GM23338 (cell line): ENCODE data around the gene RIGI. TPM values are rescaled to one million over a fixed set of nuclear protein-coding genes. Genes with fewer than 3 reads are reported as not detected.

ENCODE experiments used
- ATAC-seq: fragments of 200-7000 bp; cut with Tn5 transposase; 3 replicates; pipeline ENCODE4 v1.9.1; 2020
- DNase-seq: peaks from one replicate; pipeline ENCODE4 v3.0.0-alpha.2; 2015; ENCODE audit warnings: low spot score
- H2AFZ ChIP-seq: fragments of 200-600 bp; sonication (generic); 2 replicates; pipeline ENCODE4 v1.8.0; 2016; ENCODE audit warnings: antibody characterized with exemption, mild to moderate bottlenecking, moderate library complexity
- H3F3A ChIP-seq: fragments of 200-600 bp; sonication (generic); replicated peaks from 2 replicates; pipeline ENCODE4 v1.8.0; 2017; ENCODE audit warnings: antibody characterized with exemption, mixed run types, low read depth
- H3K27ac ChIP-seq: fragments of 200-600 bp; sonication (generic); 2 replicates; pipeline ENCODE4 v1.6.1; 2016; ENCODE audit warnings: low read depth
- H3K27me3 ChIP-seq: fragments of 200-600 bp; sonication (generic); 2 replicates; pipeline ENCODE4 v1.8.0; 2016; ENCODE audit warnings: mild to moderate bottlenecking, mixed run types, moderate library complexity; ENCODE audit not compliant: insufficient read depth
- H3K36me3 ChIP-seq: fragments of 200-600 bp; sonication (generic); 2 replicates; pipeline ENCODE4 v1.8.0; 2016; ENCODE audit warnings: mild to moderate bottlenecking; ENCODE audit not compliant: insufficient read depth
- H3K4me1 ChIP-seq: fragments of 200-600 bp; sonication (generic); 2 replicates; pipeline ENCODE4 v1.8.0; 2016; ENCODE audit warnings: mild to moderate bottlenecking, moderate library complexity; ENCODE audit not compliant: insufficient read depth
- H3K4me2 ChIP-seq: fragments of 200-600 bp; sonication (generic); 2 replicates; pipeline ENCODE4 v1.7.1; 2017; ENCODE audit warnings: mixed run types
- H3K4me3 ChIP-seq: fragments of 200-600 bp; sonication (generic); 2 replicates; pipeline ENCODE4 v1.6.1; 2016; ENCODE audit warnings: mixed run types
- H3K79me2 ChIP-seq: fragments of 200-600 bp; sonication (generic); replicated peaks from 2 replicates; pipeline ENCODE4 v1.8.0; 2017; ENCODE audit warnings: mild to moderate bottlenecking; ENCODE audit not compliant: insufficient read depth
- H3K9me2 ChIP-seq: fragments of 200-600 bp; sonication (generic); 2 replicates; pipeline ENCODE4 v1.8.0; 2017; ENCODE audit not compliant: insufficient read depth
- H4K20me1 ChIP-seq: fragments of 200-600 bp; sonication (generic); replicated peaks from 2 replicates; pipeline ENCODE4 v1.8.0; 2017; ENCODE audit warnings: mild to moderate bottlenecking; ENCODE audit not compliant: insufficient read depth
- H3K27ac Mint-ChIP-seq: 2 replicates; pipeline ENCODE4 v1.8.0; 2020; ENCODE audit warnings: inconsistent platforms, mild to moderate bottlenecking, moderate library complexity, mixed read lengths
- H3K27me3 Mint-ChIP-seq: 3 replicates; pipeline ENCODE4 v1.8.0; 2022; ENCODE audit warnings: low read depth, mild to moderate bottlenecking, moderate library complexity, mixed read lengths, inconsistent platforms; ENCODE audit not compliant: insufficient read depth, poor library complexity
- H3K36me3 Mint-ChIP-seq: 3 replicates; pipeline ENCODE4 v1.8.0; 2021; ENCODE audit warnings: low read depth, mild to moderate bottlenecking, inconsistent platforms, moderate library complexity, mixed read lengths
- H3K4me1 Mint-ChIP-seq: 3 replicates; pipeline ENCODE4 v1.8.0; 2020; ENCODE audit warnings: mild to moderate bottlenecking, inconsistent platforms, mixed read lengths
- H3K4me3 Mint-ChIP-seq: 3 replicates; pipeline ENCODE4 v1.8.0; 2021; ENCODE audit warnings: moderate library complexity, mild to moderate bottlenecking, inconsistent platforms, mixed read lengths
- H3K9me3 Mint-ChIP-seq: 3 replicates; pipeline ENCODE4 v1.8.0; 2020; ENCODE audit warnings: moderate library complexity, mild to moderate bottlenecking, inconsistent platforms, mixed read lengths
- CREB1 ChIP-seq: fragments of 250-450 bp; sonication (Bioruptor Pico); IDR thresholded peaks from 2 replicates; pipeline ENCODE4 v1.5.0; 2020; ENCODE audit warnings: low read depth, mild to moderate bottlenecking, moderate library complexity
- JUNB ChIP-seq: IDR thresholded peaks from one replicate; pipeline ENCODE4 v1.6.1; 2016; ENCODE audit warnings: antibody characterized with exemption; ENCODE audit not compliant: unreplicated experiment
- NANOG ChIP-seq: IDR thresholded peaks from 2 replicates; pipeline ENCODE4 v1.6.1; 2016; ENCODE audit warnings: antibody characterized with exemption, borderline replicate concordance
- POLR2AphosphoS5 ChIP-seq: IDR thresholded peaks from 2 replicates; pipeline ENCODE4 v1.6.1; 2016; ENCODE audit warnings: antibody characterized with exemption, low read depth
- ZNF331 ChIP-seq: fragments of 250-450 bp; sonication (Bioruptor Pico); IDR thresholded peaks from 2 replicates; pipeline ENCODE4 v1.5.0; 2020; ENCODE audit warnings: low read depth, mild to moderate bottlenecking, moderate library complexity
- polyA plus RNA-seq: library from polyadenylated mRNA; unstranded; fragments of >200 nt; fragmentation: Nextera tagmentation; extraction: Ambion mirVana; gene quantifications from 2 replicates; pipeline ENCODE4 v1.2.1, GENCODE V29; 2016
- total RNA-seq: library from RNA; depleted of rRNA; stranded (reverse); fragments of >200 nt; shearing (Covaris generic); gene quantifications from 2 replicates; pipeline ENCODE4 v1.2.3, GENCODE V29; 2014
- TF ChIP-seq, protein P1 (sequence below): IDR thresholded peaks from one replicate; pipeline ENCODE4 v1.6.1; 2018; ENCODE audit warnings: antibody characterized with exemption; ENCODE audit not compliant: unreplicated experiment
- TF ChIP-seq, protein P2 (sequence below), 2 experiments: fragments of 200-600 bp in 1 of 2; sonication (generic) in 1 of 2; conservative IDR thresholded peaks; 2 replicates each; pipeline versions ENCODE4 v1.5.1 to v1.6.1; 2016 to 2017; ENCODE audit warnings: antibody characterized with exemption in 2 of 2, low read depth in 2 of 2, mild to moderate bottlenecking in 2 of 2, moderate library complexity in 1 of 2

Gene RIGI
- total and polyA plus RNA-seq, 2 experiments from 2014 or later: 14.2 to 14.7 TPM

DNA sequence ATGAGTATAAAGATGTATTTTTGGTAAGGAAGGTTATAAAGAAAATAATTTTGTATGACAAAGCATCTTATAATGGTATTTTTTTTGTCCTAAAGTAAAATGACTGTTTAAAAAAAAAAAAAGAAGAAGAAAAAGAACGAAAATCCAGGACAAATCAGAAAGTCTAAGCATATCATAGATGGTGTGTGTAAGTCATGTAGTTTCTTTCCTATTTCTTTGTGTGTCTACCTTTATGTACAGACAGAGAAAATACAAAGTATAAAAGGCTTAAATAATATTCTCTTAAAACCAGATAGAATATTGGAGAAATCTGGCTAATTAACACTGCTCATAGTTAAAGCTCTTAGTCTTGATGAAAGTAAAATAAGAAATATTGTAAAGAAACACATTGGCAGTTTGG, 7.7 kb downstream of the RIGI start:
- Histone ChIP-seq H3K27me3 (no peaks in the 10 kb centered on the region), H3K4me3 (no peak overlapping the region), H3K4me1 (no peaks in the 10 kb centered on the region), H4K20me1 (no peaks in the 10 kb centered on the region), H3K36me3 (peaks cover 34% of the 10 kb centered on the region), H3F3A (no peaks in the 10 kb centered on the region), H3K4me2 (no peak overlapping the region), H3K9me2 (no peaks in the 10 kb centered on the region), H3K79me2 (peaks cover 54% of the 10 kb centered on the region), H3K27ac (no peak overlapping the region), H2AFZ (no peak overlapping the region)
- H3K27me3 Mint-ChIP-seq: peaks cover 6% of the 10 kb centered on the region
- peaks cover 89% of the 10 kb centered on the region for H3K9me3 Mint-ChIP-seq
- H3K4me1 Mint-ChIP-seq: no peaks in the 10 kb centered on the region
- TF ChIP-seq JUNB: no peak
- TF ChIP-seq ZNF331 (CRISPR knock-in tag): no peak
- TF ChIP-seq POLR2AphosphoS5: no peak
- DNase-seq (no peak), ATAC-seq (no peak)
- H3K27ac Mint-ChIP-seq: no peak overlapping the region
- H3K4me3 Mint-ChIP-seq: no peak overlapping the region
- peaks cover 93% of the 10 kb centered on the region for H3K36me3 Mint-ChIP-seq

DNA sequence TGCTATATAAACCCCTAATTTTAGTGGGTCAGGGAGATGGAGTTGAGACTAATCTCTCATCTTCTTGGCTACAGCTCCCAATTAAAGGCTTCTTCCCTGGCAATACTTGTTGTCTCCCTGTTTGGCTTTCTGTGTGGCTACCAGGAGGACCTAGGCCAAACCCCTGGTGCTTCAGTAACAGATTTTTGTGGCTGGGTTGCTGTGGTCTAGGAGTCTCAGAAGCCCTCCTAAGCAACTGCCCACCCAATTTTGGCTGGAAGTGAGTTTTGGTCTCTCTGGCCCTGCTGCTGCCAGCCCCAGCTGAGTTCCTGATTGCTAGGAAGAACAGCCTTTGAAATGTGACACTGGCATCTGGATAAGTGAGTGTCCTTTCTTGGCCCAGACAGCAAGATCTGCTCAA, 9.8 kb downstream of the RIGI start:
- no peaks in the 10 kb centered on the region; the same call in 1 of the 2 replicates for H4K20me1 ChIP-seq
- no peaks in the 10 kb centered on the region for H3K4me1 ChIP-seq
- Mint-ChIP-seq H3K4me1 (no peaks in the 10 kb centered on the region), H3K36me3 (peaks cover 74% of the 10 kb centered on the region), H3K4me3 (no peak overlapping the region), H3K9me3 (peaks cover 82% of the 10 kb centered on the region), H3K27me3 (peaks cover 4% of the 10 kb centered on the region), H3K27ac (no peak overlapping the region)
- ATAC-seq (no peak), DNase-seq (no peak)
- H3K79me2 ChIP-seq: peaks cover 55% of the 10 kb centered on the region
- H3K4me3 ChIP-seq: no peak overlapping the region
- no peak overlapping the region for H3K4me2 ChIP-seq
- H3K9me2 ChIP-seq: no peaks in the 10 kb centered on the region
- no peaks in the 10 kb centered on the region for H3F3A ChIP-seq
- H3K27me3 ChIP-seq: no peaks in the 10 kb centered on the region
- no peak overlapping the region for H2AFZ ChIP-seq
- no peak overlapping the region for H3K27ac ChIP-seq
- H3K36me3 ChIP-seq: peaks cover 34% of the 10 kb centered on the region
- TF ChIP-seq, protein P1, sequence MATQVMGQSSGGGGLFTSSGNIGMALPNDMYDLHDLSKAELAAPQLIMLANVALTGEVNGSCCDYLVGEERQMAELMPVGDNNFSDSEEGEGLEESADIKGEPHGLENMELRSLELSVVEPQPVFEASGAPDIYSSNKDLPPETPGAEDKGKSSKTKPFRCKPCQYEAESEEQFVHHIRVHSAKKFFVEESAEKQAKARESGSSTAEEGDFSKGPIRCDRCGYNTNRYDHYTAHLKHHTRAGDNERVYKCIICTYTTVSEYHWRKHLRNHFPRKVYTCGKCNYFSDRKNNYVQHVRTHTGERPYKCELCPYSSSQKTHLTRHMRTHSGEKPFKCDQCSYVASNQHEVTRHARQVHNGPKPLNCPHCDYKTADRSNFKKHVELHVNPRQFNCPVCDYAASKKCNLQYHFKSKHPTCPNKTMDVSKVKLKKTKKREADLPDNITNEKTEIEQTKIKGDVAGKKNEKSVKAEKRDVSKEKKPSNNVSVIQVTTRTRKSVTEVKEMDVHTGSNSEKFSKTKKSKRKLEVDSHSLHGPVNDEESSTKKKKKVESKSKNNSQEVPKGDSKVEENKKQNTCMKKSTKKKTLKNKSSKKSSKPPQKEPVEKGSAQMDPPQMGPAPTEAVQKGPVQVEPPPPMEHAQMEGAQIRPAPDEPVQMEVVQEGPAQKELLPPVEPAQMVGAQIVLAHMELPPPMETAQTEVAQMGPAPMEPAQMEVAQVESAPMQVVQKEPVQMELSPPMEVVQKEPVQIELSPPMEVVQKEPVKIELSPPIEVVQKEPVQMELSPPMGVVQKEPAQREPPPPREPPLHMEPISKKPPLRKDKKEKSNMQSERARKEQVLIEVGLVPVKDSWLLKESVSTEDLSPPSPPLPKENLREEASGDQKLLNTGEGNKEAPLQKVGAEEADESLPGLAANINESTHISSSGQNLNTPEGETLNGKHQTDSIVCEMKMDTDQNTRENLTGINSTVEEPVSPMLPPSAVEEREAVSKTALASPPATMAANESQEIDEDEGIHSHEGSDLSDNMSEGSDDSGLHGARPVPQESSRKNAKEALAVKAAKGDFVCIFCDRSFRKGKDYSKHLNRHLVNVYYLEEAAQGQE: no peak
- TF ChIP-seq POLR2AphosphoS5 (no peak), CREB1 (CRISPR knock-in tag) (no peak), ZNF331 (CRISPR knock-in tag) (no peak), NANOG (no peak)

DNA sequence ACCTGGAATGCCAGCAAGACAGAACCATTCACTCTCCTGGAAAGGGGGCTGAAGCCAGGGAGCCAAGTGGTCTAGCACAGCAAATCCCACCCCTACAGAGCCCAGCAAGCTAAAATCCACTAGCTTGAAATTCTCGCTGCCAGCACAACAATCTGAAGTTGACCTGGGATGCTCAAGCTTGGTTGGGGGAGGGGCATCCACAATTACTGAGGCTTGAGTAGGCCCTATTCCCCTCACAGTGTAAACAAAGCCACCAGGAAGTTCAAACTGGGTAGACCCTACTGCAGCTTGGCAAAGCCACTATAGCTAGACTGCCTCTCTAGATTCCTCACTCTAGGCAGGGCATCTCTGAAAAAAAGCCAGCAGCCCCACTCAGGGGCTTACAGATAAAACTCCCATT, 17.3 kb downstream of the RIGI start:
- Mint-ChIP-seq H3K27me3 (no peaks in the 10 kb centered on the region), H3K27ac (no peak overlapping the region), H3K9me3 (peaks cover 13% of the 10 kb centered on the region), H3K36me3 (peaks cover 8% of the 10 kb centered on the region; the same call in 2 of the 3 replicates), H3K4me3 (no peak overlapping the region), H3K4me1 (peaks cover 12% of the 10 kb centered on the region)
- H3K36me3 ChIP-seq: no peaks in the 10 kb centered on the region
- H3K4me1 ChIP-seq: peaks cover 11% of the 10 kb centered on the region
- H2AFZ ChIP-seq: no peak overlapping the region
- ATAC-seq: peak; percentile 75
- H3K27me3 ChIP-seq: no peaks in the 10 kb centered on the region
- peaks cover 55% of the 10 kb centered on the region for H3K79me2 ChIP-seq
- H3K27ac ChIP-seq: no peak overlapping the region
- peak overlapping the region; percentile 32; the same call in 1 of the 2 replicates for H3K4me3 ChIP-seq
- H3K9me2 ChIP-seq: no peaks in the 10 kb centered on the region
- TF ChIP-seq, protein P2, sequence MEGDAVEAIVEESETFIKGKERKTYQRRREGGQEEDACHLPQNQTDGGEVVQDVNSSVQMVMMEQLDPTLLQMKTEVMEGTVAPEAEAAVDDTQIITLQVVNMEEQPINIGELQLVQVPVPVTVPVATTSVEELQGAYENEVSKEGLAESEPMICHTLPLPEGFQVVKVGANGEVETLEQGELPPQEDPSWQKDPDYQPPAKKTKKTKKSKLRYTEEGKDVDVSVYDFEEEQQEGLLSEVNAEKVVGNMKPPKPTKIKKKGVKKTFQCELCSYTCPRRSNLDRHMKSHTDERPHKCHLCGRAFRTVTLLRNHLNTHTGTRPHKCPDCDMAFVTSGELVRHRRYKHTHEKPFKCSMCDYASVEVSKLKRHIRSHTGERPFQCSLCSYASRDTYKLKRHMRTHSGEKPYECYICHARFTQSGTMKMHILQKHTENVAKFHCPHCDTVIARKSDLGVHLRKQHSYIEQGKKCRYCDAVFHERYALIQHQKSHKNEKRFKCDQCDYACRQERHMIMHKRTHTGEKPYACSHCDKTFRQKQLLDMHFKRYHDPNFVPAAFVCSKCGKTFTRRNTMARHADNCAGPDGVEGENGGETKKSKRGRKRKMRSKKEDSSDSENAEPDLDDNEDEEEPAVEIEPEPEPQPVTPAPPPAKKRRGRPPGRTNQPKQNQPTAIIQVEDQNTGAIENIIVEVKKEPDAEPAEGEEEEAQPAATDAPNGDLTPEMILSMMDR (conservative IDR thresholded peaks at IDR 0.05; ENCODE audit: low read depth in 2 of 2): no peak
- TF ChIP-seq, protein P1: no peak
- DNase-seq: peak; percentile 58
- peak overlapping the region; percentile 69 for H3K4me2 ChIP-seq
- H4K20me1 ChIP-seq: no peaks in the 10 kb centered on the region; the same call in 1 of the 2 replicates
- H3F3A ChIP-seq: no peaks in the 10 kb centered on the region
